ENCODE results near the gene NXF1.
"Not testable (repeated sequence)": the region's sequence is repeated elsewhere in the genome, so short reads cannot be mapped to it uniquely, and the experiment has no call there.

NXF1 gene

DNA sequence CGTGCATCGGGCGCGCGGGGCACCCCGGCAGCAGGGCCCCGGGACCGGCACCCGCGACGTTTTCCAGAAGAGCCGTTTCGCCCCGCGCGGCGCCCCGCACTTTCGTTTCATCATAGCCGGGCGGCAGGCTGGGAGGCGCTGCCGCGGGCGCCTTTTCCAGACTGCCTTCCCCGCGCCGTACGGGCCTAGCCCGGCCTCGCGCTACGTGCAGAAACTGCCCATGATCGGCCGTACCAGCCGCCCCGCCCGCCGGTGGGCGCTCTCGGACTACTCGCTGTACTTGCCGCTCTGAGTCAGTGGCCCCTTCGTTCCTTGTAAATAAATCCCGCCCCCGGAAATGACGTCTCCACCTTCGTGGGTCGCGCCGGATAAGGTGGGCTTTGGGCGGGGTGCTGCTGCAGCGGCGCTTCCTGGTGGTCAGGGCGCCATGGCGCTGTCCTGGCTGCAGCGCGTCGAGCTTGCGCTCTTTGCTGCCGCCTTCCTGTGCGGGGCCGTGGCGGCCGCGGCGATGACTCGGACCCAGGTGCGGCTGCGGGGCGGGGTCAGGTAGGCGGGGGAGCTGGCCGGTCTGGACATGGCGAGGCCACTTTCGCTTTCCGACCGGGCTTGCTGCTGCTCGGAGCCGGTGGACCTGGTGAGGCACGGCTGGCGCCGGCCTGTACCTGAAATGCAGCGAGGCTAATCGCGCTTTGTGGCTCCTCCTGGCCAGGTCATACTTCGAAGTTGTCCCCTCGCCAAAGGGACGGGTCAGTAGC lies 18.1 kb downstream of the NXF1 start, which contains the start of gene TMEM179B:
TSS of gene TMEM179B (plus strand) at position 398 of the 755 bp plus-strand sequence. CDS start at position 428, 30 bp downstream.
- DNase-seq (ENCODE audit: low spot score): peak; percentile 97

DNA sequence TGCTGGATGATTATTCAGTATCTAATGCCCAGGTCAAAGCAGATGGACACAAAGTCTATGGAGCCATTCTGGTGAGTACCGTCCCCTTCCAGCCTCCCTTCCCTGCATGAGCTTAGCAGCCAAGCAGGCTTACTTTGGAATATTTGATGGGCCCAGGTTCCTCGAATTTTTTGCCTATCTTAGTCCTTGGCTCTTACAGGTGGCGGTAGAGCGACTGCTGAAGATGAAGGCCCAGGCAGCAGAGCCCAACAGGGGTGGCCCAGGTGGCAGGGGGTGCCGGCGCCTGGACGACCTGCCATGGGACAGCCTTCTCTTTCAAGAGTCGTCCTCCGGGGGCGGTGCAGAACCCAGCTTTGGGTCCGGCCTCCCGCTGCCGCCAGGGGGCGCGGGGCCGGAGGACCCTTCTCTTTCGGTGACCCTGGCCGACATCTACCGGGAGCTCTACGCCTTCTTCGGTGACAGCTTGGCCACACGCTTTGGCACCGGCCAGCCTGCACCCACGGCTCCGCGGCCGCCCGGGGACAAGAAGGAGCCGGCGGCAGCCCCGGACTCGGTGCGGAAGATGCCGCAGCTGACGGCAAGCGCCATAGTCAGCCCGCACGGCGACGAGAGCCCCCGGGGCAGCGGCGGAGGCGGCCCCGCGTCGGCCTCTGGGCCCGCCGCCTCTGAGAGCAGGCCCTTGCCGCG lies 18.8 kb downstream of the NXF1 start:
- peak; percentile 94 for DNase-seq (ENCODE audit: low spot score)

DNA sequence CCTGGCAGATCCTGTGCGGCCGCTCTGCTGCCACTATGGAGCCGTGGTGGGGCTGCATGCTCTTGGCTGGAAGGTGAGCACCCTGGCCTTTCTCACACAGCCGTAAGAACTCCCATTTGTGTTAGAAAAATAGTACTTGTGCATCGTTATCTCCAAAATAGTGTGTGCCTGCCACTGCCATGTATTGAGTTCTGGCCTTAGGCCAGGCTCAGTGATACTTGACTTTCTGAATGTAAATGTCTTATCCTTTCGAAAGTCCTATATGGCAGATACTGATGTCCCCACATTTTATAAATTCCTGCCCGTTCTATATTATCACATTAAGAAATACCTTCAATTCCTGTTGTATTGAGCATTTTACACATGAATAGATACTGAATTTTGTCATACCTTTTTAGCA lies 22.5 kb downstream of the NXF1 start:
- DNase-seq (ENCODE audit: low spot score): no peak

GRCh38 chr11:62778441-62778840 lies 26.8 kb downstream of the NXF1 start:
- no peak for DNase-seq (ENCODE audit: low spot score)

- DNase-seq (ENCODE audit: low spot score): no peak
Observed at GRCh38 chr11:62777389-62777788, 27.9 kb downstream of the NXF1 start.

- DNase-seq (ENCODE audit: low spot score): no peak
Observed at GRCh38 chr11:62775646-62776045, 29.6 kb downstream of the NXF1 start.

DNA sequence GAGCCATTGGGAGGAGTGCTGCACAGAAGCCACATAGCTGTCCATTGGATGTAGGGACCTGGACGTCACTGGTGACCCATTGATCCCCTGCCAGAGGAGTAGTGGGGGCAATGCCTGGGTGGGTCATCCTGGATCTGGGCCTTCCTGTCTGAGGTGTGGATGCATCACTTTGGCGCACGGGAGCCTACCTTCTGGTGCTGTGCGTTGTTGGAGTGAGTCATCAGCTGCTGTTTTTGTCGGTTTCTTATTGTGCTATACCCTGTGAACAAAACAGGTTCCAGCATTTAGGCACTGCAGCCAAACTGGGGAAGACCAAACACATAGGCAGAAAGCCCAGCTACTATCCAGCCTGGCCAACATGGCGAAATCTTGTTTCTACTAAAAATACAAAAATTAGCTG lies 30.8 kb downstream of the NXF1 start:
- DNase-seq (ENCODE audit: low spot score): no peak

- peak; percentile 99 for DNase-seq (ENCODE audit: low spot score)
Observed at GRCh38 chr11:62771144-62772021, 33.9 kb downstream of the NXF1 start, which contains the start of gene TAF6L. TAF6L (plus strand) TSS chr11:62771396; CDS start chr11:62775784, 4,388 bp downstream.

DNA sequence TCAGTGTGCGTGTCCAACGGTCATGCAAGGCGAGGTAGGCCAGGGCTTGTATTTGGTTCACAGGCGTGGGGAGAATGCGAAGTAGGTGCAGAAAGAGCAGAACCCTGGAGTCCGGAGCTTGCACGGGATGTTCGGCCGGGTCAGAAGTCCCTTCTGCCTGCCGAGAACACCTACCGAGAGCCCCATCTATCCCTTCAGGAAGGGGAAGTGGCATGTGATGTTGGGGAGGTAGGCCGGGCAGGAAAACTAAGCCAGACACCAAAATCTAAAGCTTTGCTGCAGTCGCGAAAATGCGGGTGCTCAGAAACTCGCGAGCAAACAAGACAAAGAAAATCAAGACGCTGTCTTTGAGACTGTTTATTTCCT lies 34.5 kb downstream of the NXF1 start:
- peak; percentile 61 for DNase-seq (ENCODE audit: low spot score)

GRCh38 chr11:62760867-62761227 lies 44.4 kb downstream of the NXF1 start:
- DNase-seq (ENCODE audit: low spot score): not testable (repeated sequence)

DNA sequence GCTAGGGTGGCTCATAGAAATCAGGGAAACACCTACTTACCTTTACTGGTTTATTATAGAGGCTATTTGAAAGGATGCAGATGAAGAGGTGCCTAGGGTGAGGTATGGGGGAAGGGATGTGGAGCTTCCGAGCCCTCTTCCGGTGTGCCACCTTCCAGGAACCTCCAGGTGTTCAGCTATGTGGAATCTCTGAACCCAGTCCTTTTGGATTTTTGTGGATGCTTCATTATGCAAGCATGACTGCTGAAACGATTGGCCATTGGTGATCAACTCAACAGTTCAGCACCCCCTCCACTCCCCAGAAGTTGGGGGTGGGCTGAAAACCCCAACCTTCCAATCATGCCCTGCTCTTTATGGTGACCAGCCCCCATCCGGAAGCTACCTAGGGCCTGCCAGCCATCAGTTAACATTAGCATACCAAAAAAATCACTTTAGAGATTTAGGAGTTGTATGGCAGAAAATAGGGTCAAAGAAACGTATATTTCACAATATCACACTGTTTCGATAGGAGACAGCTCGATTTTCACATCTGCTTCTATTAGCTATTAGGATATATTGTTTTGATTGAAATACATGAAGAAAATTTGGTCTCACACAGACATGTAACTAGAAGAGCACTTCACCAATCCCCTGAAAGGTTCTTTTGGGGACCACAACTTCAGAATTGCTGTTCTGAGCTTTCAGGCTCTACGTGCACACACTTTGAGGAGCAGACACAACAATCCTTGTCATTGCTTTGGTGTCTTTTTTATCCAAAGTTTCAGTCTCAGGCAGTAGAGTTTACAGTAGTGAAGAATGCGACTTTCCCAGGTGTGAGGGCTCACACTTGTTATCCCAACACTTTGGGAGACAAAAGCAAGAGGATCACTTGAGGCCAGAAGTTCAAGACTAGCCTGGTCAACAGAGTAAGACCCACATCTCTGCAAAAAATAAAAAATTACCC lies 47.1 kb downstream of the NXF1 start:
- DNase-seq (ENCODE audit: low spot score): no peak

- no peak for DNase-seq (ENCODE audit: low spot score)
Observed at GRCh38 chr11:62755086-62755615, 50.1 kb downstream of the NXF1 start.

DNA sequence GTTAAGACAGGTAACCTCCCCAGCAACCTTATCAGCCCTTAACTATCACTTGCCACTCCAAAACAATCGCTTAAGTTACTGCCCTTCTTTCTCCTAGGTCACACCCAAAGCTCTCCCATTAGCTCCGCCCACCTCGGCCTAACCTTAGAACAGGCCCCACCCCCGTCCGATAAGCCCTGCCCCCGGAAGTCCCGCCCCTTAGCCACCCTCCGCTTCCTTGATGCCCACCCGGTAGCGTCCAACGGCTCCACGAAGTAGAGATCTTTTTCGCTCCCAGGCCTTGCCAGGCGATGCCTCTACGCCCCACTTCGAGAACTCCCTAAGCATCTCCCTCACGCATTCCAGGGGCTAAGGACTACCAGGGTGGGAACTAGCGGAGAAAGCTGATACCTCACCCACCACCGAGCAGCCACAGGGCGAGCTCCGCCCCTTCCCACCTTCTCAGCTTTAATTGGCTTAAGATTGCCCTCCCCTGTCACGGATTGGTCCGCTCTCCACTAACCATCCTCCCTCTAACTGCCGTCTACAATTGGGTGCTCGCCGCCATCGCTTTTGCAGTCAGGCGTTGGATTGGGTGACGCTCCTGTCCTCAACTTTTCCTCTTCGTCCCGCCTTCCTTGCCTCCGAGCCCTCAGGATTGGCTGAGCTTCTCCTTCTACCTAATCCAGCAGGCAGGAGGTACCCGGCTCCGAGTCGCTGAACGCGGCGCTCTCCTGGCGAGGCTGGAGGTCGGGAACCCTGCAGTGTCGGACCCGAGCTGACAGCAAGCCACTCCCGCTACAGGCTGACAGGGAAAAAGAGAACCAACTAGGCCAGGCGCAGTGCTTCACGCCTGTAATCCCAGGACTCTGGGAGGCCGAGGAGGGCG lies 51.3 kb downstream of the NXF1 start, which contains the start of gene ZBTB3:
TSS of gene ZBTB3 (minus strand) at position 425 of the 868 bp plus-strand sequence. CDS start 496 bp downstream, outside the sequence.
- DNase-seq (ENCODE audit: low spot score): peak; percentile 98

GRCh38 chr11:62752994-62753735 lies 52.1 kb downstream of the NXF1 start:
- DNase-seq (ENCODE audit: low spot score): no peak

GRCh38 chr11:62752177-62752785 lies 53.0 kb downstream of the NXF1 start:
- no peak for DNase-seq (ENCODE audit: low spot score)

GRCh38 chr11:62749931-62750330 lies 55.3 kb downstream of the NXF1 start:
- DNase-seq (ENCODE audit: low spot score): not testable (repeated sequence)

- no peak for DNase-seq (ENCODE audit: low spot score)
Observed at GRCh38 chr11:62747475-62748160, 57.6 kb downstream of the NXF1 start.

All from ecto neural progenitor cell (in vitro differentiated cells).